ENCODE results near the gene COL18A1. TPM values are rescaled to one million over a fixed set of nuclear protein-coding genes. Genes with fewer than 3 reads are reported as not detected.

Gene COL18A1
- total RNA-seq, 1 donor from 2014 or later = 52.6 TPM

DNA sequence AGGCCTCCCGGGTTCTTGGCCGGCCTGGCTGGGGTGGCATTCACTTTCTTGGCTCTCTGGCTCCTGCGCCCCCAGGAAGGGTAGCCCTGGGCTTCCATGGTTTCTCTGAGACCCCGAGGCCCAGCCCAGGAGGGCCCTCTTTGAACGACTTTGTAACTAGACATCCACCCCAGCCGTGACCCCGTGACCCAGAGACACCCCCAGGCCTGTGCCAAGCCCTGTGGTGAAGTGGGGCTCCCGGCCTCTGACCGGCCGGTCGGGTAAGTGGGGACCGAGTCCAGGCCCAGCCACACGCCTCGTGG lies 64.0 kb downstream of the COL18A1 start:
- Mint-ChIP-seq H3K4me1 (peaks cover 25% of the 10 kb centered on the region), H3K36me3 (no peaks in the 10 kb centered on the region), H3K9me3 (no peaks in the 10 kb centered on the region), H3K27ac (no peak overlapping the region), H3K27me3 (ENCODE audit: insufficient read depth, low read depth) (peaks cover 6% of the 10 kb centered on the region), H3K4me3 (no peak overlapping the region)
- H3K36me3 ChIP-seq = no peaks in the 10 kb centered on the region
- TF ChIP-seq EZH2phosphoT487 (IDR thresholded peaks at IDR 0.05) (no peak), EZH2 (IDR thresholded peaks at IDR 0.05) (no peak)
- TF ChIP-seq, protein P1, sequence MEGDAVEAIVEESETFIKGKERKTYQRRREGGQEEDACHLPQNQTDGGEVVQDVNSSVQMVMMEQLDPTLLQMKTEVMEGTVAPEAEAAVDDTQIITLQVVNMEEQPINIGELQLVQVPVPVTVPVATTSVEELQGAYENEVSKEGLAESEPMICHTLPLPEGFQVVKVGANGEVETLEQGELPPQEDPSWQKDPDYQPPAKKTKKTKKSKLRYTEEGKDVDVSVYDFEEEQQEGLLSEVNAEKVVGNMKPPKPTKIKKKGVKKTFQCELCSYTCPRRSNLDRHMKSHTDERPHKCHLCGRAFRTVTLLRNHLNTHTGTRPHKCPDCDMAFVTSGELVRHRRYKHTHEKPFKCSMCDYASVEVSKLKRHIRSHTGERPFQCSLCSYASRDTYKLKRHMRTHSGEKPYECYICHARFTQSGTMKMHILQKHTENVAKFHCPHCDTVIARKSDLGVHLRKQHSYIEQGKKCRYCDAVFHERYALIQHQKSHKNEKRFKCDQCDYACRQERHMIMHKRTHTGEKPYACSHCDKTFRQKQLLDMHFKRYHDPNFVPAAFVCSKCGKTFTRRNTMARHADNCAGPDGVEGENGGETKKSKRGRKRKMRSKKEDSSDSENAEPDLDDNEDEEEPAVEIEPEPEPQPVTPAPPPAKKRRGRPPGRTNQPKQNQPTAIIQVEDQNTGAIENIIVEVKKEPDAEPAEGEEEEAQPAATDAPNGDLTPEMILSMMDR (IDR thresholded peaks at IDR 0.05) = no peak
- H3K9ac ChIP-seq = no peak overlapping the region
- H3K27ac ChIP-seq = peak overlapping the region; percentile 94
- no peaks in the 10 kb centered on the region for H3K9me3 ChIP-seq (ENCODE audit: low read depth)
- H2AFZ ChIP-seq (replicated peaks) = no peak overlapping the region
- H3K4me2 ChIP-seq = peak overlapping the region; percentile 70
- H4K20me1 ChIP-seq (ENCODE audit: low read depth) = peaks cover 88% of the 10 kb centered on the region
- DNase-seq (ENCODE audit: low spot score) = no peak
- peaks cover 61% of the 10 kb centered on the region for H3K79me2 ChIP-seq (ENCODE audit: low read depth)
- no peaks in the 10 kb centered on the region for H3K27me3 ChIP-seq
- peaks cover 30% of the 10 kb centered on the region for H3K4me1 ChIP-seq
- H3F3A ChIP-seq (ENCODE audit: low read depth) = peaks cover 21% of the 10 kb centered on the region
- no peak overlapping the region for H3K4me3 ChIP-seq

DNA sequence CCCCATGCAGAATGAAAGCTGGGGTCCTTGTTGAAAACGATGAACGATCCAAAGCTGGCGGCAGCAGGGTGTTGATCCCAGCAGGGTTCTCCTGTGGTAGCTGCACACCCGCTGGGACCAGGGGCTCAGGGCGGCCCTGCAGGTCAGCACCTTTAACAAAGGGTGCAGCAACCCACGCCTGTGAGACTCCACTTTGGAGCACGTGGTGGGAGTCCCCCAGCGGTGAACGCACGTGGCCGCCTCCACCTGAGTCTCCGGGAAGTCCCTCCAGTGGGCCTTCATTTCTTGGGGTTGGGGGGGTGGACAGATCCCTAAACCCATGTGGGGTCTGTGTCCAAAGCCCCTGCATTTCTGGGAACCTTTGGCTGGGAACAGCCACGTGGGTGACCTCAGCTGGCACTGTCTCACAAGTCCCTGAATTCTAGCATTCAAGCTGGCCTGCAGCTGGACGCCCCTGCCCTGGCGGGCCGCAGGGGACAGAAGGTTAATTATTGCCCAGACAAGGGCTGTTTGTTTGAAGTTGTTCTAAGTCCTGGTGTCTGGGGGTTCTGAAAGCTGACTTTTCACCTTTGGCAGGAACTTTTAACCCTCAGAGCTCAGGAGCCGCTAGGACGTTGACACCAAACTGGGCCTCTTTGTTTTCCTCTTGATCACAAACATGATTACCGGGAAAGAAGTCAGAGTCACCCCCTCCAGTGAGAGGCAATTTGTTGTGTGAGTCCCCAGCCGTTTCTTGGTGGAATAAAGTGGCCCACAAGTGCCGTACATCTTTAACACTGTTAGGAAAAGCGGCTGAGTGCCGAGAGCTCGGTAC lies 64.5 kb downstream of the COL18A1 start:
- H3K36me3 Mint-ChIP-seq = peaks cover 5% of the 10 kb centered on the region

DNA sequence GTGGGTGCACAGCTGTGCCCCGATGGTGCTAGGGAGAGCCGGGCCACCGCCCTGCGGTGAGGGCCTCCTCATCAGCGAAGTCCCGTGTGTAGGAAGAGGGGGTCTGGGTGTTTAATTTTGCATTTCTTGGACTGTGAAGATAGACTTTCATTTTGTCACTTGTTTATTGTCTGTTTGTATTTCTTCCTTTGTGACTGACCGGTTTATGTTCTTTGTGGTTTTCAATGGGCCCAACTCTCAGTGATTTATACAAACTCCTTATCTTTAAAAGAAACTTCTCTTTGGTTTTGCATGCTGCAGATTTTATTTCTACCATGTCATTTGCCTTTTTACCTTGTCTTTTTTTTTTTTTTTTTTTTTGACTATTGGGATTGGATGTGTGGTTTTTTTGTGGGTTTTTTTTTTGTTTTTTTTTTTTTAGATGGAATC lies 65.1 kb downstream of the COL18A1 start:
- H3K4me1 Mint-ChIP-seq = peaks cover 28% of the 10 kb centered on the region
- Histone ChIP-seq H3K9me3 (ENCODE audit: low read depth) (no peaks in the 10 kb centered on the region), H3F3A (ENCODE audit: low read depth) (peaks cover 26% of the 10 kb centered on the region), H3K79me2 (ENCODE audit: low read depth) (peaks cover 51% of the 10 kb centered on the region), H3K27ac (peak overlapping the region; percentile 94), H4K20me1 (ENCODE audit: low read depth) (peaks cover 83% of the 10 kb centered on the region), H3K4me1 (peaks cover 30% of the 10 kb centered on the region), H3K27me3 (no peaks in the 10 kb centered on the region), H3K36me3 (no peaks in the 10 kb centered on the region), H2AFZ (replicated peaks) (no peak overlapping the region), H3K4me3 (peak overlapping the region; percentile 13), H3K9ac (no peak overlapping the region), H3K4me2 (peak overlapping the region; percentile 70)
- no peak for DNase-seq (ENCODE audit: low spot score)
- H3K36me3 Mint-ChIP-seq = peaks cover 5% of the 10 kb centered on the region
- TF ChIP-seq EZH2phosphoT487 (IDR thresholded peaks at IDR 0.05) = no peak
- TF ChIP-seq, protein P1 (IDR thresholded peaks at IDR 0.05) = no peak
- no peak for TF ChIP-seq EZH2 (IDR thresholded peaks at IDR 0.05)
- H3K27ac Mint-ChIP-seq = peak overlapping the region; percentile 12
- peaks cover 4% of the 10 kb centered on the region for H3K27me3 Mint-ChIP-seq (ENCODE audit: insufficient read depth, low read depth)
- H3K9me3 Mint-ChIP-seq = no peaks in the 10 kb centered on the region
- H3K4me3 Mint-ChIP-seq = peak overlapping the region; percentile 16

More for the DNA sequence above, 64.5 kb downstream of the COL18A1 start:
- H3K4me2 ChIP-seq = peak overlapping the region; percentile 70
- peak overlapping the region; percentile 13 for H3K4me3 ChIP-seq
- Mint-ChIP-seq H3K9me3 (no peaks in the 10 kb centered on the region), H3K27me3 (ENCODE audit: insufficient read depth, low read depth) (peaks cover 6% of the 10 kb centered on the region), H3K4me1 (peaks cover 28% of the 10 kb centered on the region), H3K4me3 (peak overlapping the region; percentile 16), H3K27ac (peak overlapping the region; percentile 12)
- TF ChIP-seq EZH2phosphoT487 (IDR thresholded peaks at IDR 0.05) = no peak
- TF ChIP-seq, protein P1 (IDR thresholded peaks at IDR 0.05) = no peak
- no peak for TF ChIP-seq EZH2 (IDR thresholded peaks at IDR 0.05)
- peaks cover 56% of the 10 kb centered on the region for H3K79me2 ChIP-seq (ENCODE audit: low read depth)
- no peaks in the 10 kb centered on the region for H3K27me3 ChIP-seq
- H3F3A ChIP-seq (ENCODE audit: low read depth) = peaks cover 26% of the 10 kb centered on the region
- DNase-seq (ENCODE audit: low spot score) = peak; percentile 83
- no peaks in the 10 kb centered on the region for H3K9me3 ChIP-seq (ENCODE audit: low read depth)
- peaks cover 87% of the 10 kb centered on the region for H4K20me1 ChIP-seq (ENCODE audit: low read depth)
- H3K9ac ChIP-seq = no peak overlapping the region
- H2AFZ ChIP-seq (replicated peaks) = no peak overlapping the region
- peak overlapping the region; percentile 94 for H3K27ac ChIP-seq
- no peaks in the 10 kb centered on the region for H3K36me3 ChIP-seq
- H3K4me1 ChIP-seq = peaks cover 30% of the 10 kb centered on the region
